Esophagus muscularis mucosa (tissue), 4 donors: ENCODE results near the gene ABHD18. TPM values are rescaled to one million over a fixed set of nuclear protein-coding genes. Genes with fewer than 3 reads are reported as not detected.
"Not testable (repeated sequence)": the region's sequence is repeated elsewhere in the genome, so short reads cannot be mapped to it uniquely, and the experiment has no call there.

Experiments used
- DNase-seq: peaks from one replicate; pipeline ENCODE4 v3.0.0-alpha.2; 2017; ENCODE audit errors: extremely low spot score
- H3K27ac ChIP-seq, 4 donors: fragments of 200-600 bp; sonication (generic); replicated peaks in 1 of 4; 1 replicate in 3 of 4; 2 replicates in 1 of 4; pipeline ENCODE4 v1.5.1; 2016 to 2019; ENCODE audit warnings: mild to moderate bottlenecking in 1 of 4
- H3K27me3 ChIP-seq, 4 donors: fragments of 200-600 bp; sonication (generic); one replicate each; pipeline versions ENCODE4 v1.5.1 to v1.6.0; 2016 to 2019
- H3K36me3 ChIP-seq, 4 donors: fragments of 200-600 bp; sonication (generic); one replicate each; pipeline ENCODE4 v1.5.1; 2016 to 2019
- H3K4me1 ChIP-seq, 4 donors: fragments of 200-600 bp; sonication (generic); one replicate each; pipeline ENCODE4 v1.5.1; 2016 to 2019
- H3K4me3 ChIP-seq, 4 donors: fragments of 200-600 bp; sonication (generic); 1 replicate in 2 of 4; 2 replicates in 2 of 4; pipeline ENCODE4 v1.5.1; 2016 to 2019; ENCODE audit warnings: mild to moderate bottlenecking in 4 of 4, moderate library complexity in 1 of 4
- H3K9me3 ChIP-seq, 4 donors: fragments of 200-600 bp; sonication (generic); 1 replicate in 3 of 4; 2 replicates in 1 of 4; pipeline ENCODE4 v1.5.1; 2016 to 2019
- EP300 ChIP-seq: sonication (generic); formaldehyde crosslinking; IDR thresholded peaks from one replicate; pipeline ENCODE4 v1.6.1; 2017; ENCODE audit warnings: antibody characterized with exemption
- POLR2A ChIP-seq: fragments of 450-650 bp; IDR thresholded peaks from one replicate; pipeline ENCODE4 v1.6.1; 2017; ENCODE audit warnings: antibody characterized with exemption, moderate library complexity, mild to moderate bottlenecking, low read depth
- POLR2AphosphoS5 ChIP-seq, 2 donors: sonication (generic); formaldehyde crosslinking; IDR thresholded peaks; one replicate each; pipeline ENCODE4 v1.6.1; 2017; ENCODE audit warnings: antibody characterized with exemption in 2 of 2
- WGBS: methylation state at CpG from one replicate; pipeline ENCODE4 v1.1.5; 2018; 5-methylcytosine and 5-hydroxymethylcytosine counted together
- intact Hi-C: fragments of 100-400 bp; cut with DNase I; formaldehyde crosslinking; loops from one replicate; pipeline ENCODE4 v1.15.1; 2023
- total RNA-seq, 4 donors: library from RNA; depleted of rRNA; stranded (reverse); fragments of >200 nt; gene quantifications; one replicate each; pipeline versions ENCODE4 v1.1.0 to v1.2.1, GENCODE V29; 2016
- TF ChIP-seq, protein P1 (sequence below), 3 experiments: fragments of 200-600 bp in 2 of 3; fragments of 450-650 bp in 1 of 3; sonication (generic) in 2 of 3; IDR thresholded peaks; one replicate each; pipeline ENCODE4 v1.5.1; 2017 to 2019; ENCODE audit warnings: antibody characterized with exemption in 3 of 3, mild to moderate bottlenecking in 2 of 3, moderate library complexity in 1 of 3

Gene ABHD18
- total RNA-seq, 4 donors from 2014 or later: 4.7 to 10.0 (median 7.1) TPM

DNA sequence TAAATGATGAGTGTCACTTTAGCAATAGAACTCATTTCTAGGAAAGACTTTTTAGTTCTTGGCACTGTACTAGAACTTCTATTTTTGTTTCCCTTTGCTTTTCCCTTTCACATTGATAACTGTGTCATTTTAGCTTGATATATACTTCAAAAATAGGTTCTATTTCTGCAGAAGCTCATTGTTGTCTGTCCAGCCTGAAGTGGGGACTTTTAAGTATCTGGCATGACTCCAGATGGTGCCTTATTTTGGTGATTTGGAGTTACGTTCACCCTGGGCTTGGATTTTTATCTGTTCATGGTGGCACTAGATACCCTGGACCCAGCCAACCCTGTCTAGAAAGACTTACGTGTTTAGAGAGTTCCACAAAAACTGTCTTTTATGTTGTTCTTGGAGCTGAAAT, 3.4 kb downstream of the ABHD18 start:
- H3K4me1 ChIP-seq: peaks cover 11 to 33% (median 15%) of the 10 kb centered on the region in 4 donors
- no peak for DNase-seq
- intact Hi-C loops: loop anchor here (10.0 kb wide), 1 partner anchor 334 kb away; the partner anchor contains the start of gene INTU
- 50% methylated on average over 2 of the region's 2 CpGs for WGBS
- H3K4me3 ChIP-seq: no peak overlapping the region
- H3K27me3 ChIP-seq: no peaks in the 10 kb centered on the region
- H3K36me3 ChIP-seq: peaks cover 0 to 5% (median 0%) of the 10 kb centered on the region in 4 donors
- no peaks in the 10 kb centered on the region for H3K9me3 ChIP-seq
- TF ChIP-seq POLR2AphosphoS5 (IDR thresholded peaks at IDR 0.05) (no peak), EP300 (no peak), POLR2A (no peak)
- TF ChIP-seq, protein P1, sequence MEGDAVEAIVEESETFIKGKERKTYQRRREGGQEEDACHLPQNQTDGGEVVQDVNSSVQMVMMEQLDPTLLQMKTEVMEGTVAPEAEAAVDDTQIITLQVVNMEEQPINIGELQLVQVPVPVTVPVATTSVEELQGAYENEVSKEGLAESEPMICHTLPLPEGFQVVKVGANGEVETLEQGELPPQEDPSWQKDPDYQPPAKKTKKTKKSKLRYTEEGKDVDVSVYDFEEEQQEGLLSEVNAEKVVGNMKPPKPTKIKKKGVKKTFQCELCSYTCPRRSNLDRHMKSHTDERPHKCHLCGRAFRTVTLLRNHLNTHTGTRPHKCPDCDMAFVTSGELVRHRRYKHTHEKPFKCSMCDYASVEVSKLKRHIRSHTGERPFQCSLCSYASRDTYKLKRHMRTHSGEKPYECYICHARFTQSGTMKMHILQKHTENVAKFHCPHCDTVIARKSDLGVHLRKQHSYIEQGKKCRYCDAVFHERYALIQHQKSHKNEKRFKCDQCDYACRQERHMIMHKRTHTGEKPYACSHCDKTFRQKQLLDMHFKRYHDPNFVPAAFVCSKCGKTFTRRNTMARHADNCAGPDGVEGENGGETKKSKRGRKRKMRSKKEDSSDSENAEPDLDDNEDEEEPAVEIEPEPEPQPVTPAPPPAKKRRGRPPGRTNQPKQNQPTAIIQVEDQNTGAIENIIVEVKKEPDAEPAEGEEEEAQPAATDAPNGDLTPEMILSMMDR (IDR thresholded peaks at IDR 0.05): no peak
- no peak overlapping the region for H3K27ac ChIP-seq

DNA sequence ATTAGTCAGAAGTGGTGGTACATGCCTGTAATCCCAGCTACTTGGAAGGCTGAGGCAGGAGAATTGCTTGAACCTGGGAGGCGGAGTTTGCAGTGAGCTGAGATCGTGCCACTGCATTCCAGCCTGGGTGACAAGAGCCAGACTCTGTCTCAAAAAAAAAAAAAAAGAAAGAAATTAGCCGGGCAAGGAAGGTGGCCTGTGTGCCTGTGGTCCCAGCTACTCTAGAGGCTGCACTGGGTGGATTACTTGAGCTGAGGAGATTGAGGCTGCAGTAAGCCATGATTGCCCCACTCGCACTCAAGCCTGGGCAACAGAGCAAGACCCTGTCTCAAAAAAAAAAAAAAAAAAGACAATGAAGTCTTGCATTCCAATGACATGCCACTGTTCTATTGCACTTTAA, 5.7 kb downstream of the ABHD18 start:
- peaks cover 0 to 11% (median 0%) of the 10 kb centered on the region in 4 donors for H3K36me3 ChIP-seq
- peaks cover 5 to 20% (median 8%) of the 10 kb centered on the region in 4 donors for H3K4me1 ChIP-seq
- H3K9me3 ChIP-seq, H3K27me3 ChIP-seq, H3K27ac ChIP-seq, H3K4me3 ChIP-seq, DNase-seq, intact Hi-C loops: not testable (repeated sequence)
- 82% methylated on average over 4 of the region's 4 CpGs for WGBS

DNA sequence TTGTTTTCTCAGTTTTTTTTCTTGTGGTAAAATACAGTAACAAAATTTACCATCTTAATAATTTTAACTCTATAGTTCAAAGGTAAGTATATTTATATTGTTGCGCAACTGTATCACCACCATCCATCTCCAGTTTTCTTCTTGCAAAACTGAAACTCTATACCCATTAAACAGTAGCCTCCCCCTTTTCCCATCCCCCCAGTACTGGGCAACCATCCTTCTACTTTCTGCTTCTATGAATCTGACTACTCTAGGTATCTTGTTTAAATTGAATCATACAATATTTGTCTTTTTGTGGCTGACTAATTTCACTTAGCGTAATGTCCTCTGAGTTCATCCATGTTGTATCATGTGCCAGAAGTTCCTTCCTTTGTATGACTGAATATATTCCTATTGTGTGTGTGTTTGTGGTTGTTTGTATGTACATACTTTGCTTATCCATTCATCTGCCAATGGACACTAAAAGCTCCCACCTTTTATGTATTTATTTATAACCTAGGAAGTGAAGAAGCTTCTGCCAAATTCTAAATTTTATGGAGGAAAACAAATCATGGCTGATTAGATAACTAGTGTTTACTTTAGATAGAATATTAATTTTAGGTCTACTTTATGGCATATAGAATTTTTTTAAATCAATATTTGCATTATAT, 10.0 kb downstream of the ABHD18 start:
- no peak overlapping the region for H3K27ac ChIP-seq
- TF ChIP-seq, protein P1 (IDR thresholded peaks at IDR 0.05): no peak
- TF ChIP-seq POLR2A: no peak
- TF ChIP-seq EP300: no peak
- TF ChIP-seq POLR2AphosphoS5 (IDR thresholded peaks at IDR 0.05): no peak
- no peak overlapping the region for H3K4me3 ChIP-seq
- H3K27me3 ChIP-seq: no peaks in the 10 kb centered on the region
- peaks cover 0 to 11% (median 0%) of the 10 kb centered on the region in 4 donors for H3K36me3 ChIP-seq
- 97% methylated on average over 2 of the region's 2 CpGs for WGBS
- intact Hi-C loops: no loop called here
- no peak for DNase-seq
- no peaks in the 10 kb centered on the region for H3K9me3 ChIP-seq
- H3K4me1 ChIP-seq: peaks cover 0 to 6% (median 0%) of the 10 kb centered on the region in 4 donors

DNA sequence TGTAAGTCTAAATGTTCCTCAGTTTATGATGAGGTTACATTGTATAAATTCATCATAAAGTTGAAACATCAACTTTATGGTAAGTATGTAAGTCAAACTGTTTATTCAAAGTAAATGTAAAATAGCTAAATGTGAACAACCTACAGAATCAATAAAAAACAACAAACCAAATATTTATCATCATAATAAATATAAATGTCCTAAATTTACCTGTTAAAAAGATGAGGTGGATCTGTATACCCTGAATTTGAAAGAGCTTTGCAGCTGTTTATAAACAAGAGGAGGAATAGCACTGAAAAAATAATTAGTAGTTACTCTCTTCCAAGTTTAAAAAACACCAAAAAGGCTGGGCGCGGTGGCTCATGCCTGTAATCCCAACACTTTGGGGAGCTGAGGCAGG, 13.7 kb downstream of the ABHD18 start:
- H3K4me1 ChIP-seq: no peaks in the 10 kb centered on the region
- H3K27ac ChIP-seq: no peak overlapping the region
- WGBS: 98% methylated on average over 2 of the region's 2 CpGs
- no peaks in the 10 kb centered on the region for H3K9me3 ChIP-seq
- DNase-seq: no peak
- no peaks in the 10 kb centered on the region for H3K27me3 ChIP-seq
- TF ChIP-seq EP300: no peak
- no peak for TF ChIP-seq POLR2A
- TF ChIP-seq, protein P1 (IDR thresholded peaks at IDR 0.05): no peak
- TF ChIP-seq POLR2AphosphoS5 (IDR thresholded peaks at IDR 0.05): no peak
- peaks cover 0 to 9% (median 3%) of the 10 kb centered on the region in 4 donors for H3K36me3 ChIP-seq
- intact Hi-C loops: no loop called here
- no peak overlapping the region for H3K4me3 ChIP-seq

DNA sequence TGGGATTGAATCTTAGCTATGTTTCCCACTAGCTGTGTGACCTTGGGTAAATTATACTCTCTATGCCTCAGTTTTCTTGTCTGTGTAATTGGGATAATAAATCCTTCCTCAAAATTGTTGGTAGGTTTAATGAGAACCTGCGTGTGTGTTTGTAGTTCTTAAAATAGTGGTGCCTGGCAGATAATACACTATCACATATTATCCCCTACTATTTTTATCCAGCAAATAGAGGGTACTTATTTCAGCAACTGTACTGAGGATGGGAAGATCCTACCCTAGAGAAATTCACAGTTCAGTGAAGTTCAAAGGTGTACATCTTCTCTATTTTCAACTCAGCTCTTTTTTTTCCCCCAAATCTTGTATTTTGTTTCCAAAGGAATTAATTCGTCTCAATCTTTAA, 17.2 kb downstream of the ABHD18 start:
- Histone ChIP-seq H3K4me3 (no peak overlapping the region), H3K9me3 (no peaks in the 10 kb centered on the region), H3K27me3 (no peaks in the 10 kb centered on the region), H3K36me3 (peaks cover 5 to 41% (median 20%) of the 10 kb centered on the region in 4 donors), H3K4me1 (no peaks in the 10 kb centered on the region), H3K27ac (no peak overlapping the region)
- TF ChIP-seq EP300 (no peak), POLR2AphosphoS5 (IDR thresholded peaks at IDR 0.05) (no peak), POLR2A (no peak)
- TF ChIP-seq, protein P1 (IDR thresholded peaks at IDR 0.05): no peak
- intact Hi-C loops: no loop called here
- WGBS: 94% methylated on average over 2 of the region's 2 CpGs
- DNase-seq: no peak
